ENCODE data around the gene CCR6. TPM values are rescaled to one million over a fixed set of nuclear protein-coding genes. Genes with fewer than 3 reads are reported as not detected.

CCR6 gene
- total and polyA plus RNA-seq, 7 donors = 0.01 to 0.05 TPM; not detected in 5

DNA sequence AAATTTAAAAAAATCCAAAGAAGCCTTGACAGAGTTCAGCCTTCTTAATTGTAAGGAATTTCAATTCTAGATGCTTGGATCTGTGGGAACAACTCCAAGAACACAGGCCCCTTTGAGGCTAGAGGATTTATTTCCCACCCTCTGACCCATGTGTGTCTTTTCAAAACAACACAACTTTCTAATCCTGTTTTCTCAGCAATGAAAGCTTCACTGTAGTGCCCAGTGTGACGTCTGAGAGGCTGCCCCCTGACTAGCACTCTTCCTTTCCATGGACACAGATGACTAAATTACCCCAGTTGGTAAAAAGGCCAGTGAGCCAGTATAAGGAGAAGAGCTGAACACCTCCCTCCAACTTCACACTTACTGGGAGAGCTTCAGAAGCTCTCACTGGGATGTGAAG is 16.5 kb upstream of the CCR6 start:
- intact Hi-C loops (cut with DNase I) = no loop called here
- Histone ChIP-seq H3K9me3 (no peaks in the 10 kb centered on the region), H3K27me3 (ENCODE audit: insufficient read depth in 3 of 3, low read length in 2 of 3) (peaks cover 0 to 9% (median 5%) of the 10 kb centered on the region in 3 donors), H3K4me1 (no peaks in the 10 kb centered on the region), H3K36me3 (ENCODE audit: insufficient read depth in 1 of 2, low read depth in 1 of 2) (no peaks in the 10 kb centered on the region), H3K27ac (no peak overlapping the region), H3K4me3 (no peak overlapping the region)
- ATAC-seq = no peak
- TF ChIP-seq CTCF (IDR thresholded peaks at IDR 0.05) = no peak
- DNase-seq = no peak
- 50 to 70% (median 58%) methylated on average over 1 of the region's 1 CpG for WGBS, 3 donors

DNA sequence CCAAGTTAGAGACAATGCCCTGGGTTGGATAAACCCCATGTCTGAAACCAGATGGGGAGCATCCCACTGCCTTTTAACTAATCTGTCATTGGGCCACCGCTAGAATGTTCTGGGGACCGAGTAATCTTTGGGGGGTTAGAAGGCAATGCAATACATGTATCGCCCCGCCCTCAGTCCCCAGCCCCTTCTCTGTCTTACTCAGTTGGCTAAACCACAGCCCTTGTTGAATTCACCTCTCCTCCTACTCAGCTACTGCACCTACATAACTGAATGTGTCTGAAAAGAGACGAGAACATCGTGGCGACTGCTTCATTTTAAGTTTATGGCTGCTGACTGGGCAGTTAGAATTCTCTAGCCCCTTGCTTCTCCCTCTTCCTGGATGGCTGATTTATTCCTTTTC is 15.1 kb upstream of the CCR6 start:
- Histone ChIP-seq H3K27ac (no peak overlapping the region), H3K36me3 (ENCODE audit: insufficient read depth in 1 of 2, low read depth in 1 of 2) (no peaks in the 10 kb centered on the region), H3K27me3 (ENCODE audit: insufficient read depth in 3 of 3, low read length in 2 of 3) (peaks cover 0 to 16% (median 5%) of the 10 kb centered on the region in 3 donors), H3K9me3 (no peaks in the 10 kb centered on the region), H3K4me3 (no peak overlapping the region), H3K4me1 (no peaks in the 10 kb centered on the region)
- TF ChIP-seq CTCF (IDR thresholded peaks at IDR 0.05) = no peak
- 82 to 91% (median 82%) methylated on average over 7 of the region's 7 CpGs for WGBS, 3 donors
- intact Hi-C loops (cut with DNase I) = no loop called here
- DNase-seq (no peak), ATAC-seq (no peak)

DNA sequence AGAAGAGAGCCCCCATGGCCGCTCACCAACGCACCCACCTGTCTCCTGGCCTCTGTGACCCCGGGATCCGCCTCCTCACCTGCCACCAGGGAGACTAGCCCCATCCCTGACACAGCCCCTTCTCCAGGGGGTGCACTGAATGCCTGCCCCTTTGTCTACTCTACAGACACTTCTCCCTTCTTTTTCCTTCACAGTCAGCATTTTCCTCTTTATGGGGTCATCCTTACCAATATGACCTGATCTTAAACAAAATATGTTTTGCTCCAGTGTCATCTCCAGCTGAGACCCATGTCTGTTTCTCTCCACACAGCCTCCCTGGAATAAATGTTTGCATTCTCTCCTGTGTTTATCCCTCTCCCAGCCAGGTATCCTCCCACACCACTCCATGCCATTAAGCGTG is 14.6 kb upstream of the CCR6 start:
- H3K4me3 ChIP-seq = no peak overlapping the region
- ATAC-seq = no peak
- no peak overlapping the region for H3K27ac ChIP-seq
- peaks cover 0 to 16% (median 5%) of the 10 kb centered on the region in 3 donors for H3K27me3 ChIP-seq (ENCODE audit: insufficient read depth in 3 of 3, low read length in 2 of 3)
- no peaks in the 10 kb centered on the region for H3K36me3 ChIP-seq (ENCODE audit: insufficient read depth in 1 of 2, low read depth in 1 of 2)
- intact Hi-C loops (cut with DNase I) = no loop called here
- H3K9me3 ChIP-seq = no peaks in the 10 kb centered on the region
- 89 to 93% (median 91%) methylated on average over 5 of the region's 5 CpGs for WGBS, 3 donors
- no peaks in the 10 kb centered on the region for H3K4me1 ChIP-seq
- no peak for DNase-seq
- no peak for TF ChIP-seq CTCF (IDR thresholded peaks at IDR 0.05)

DNA sequence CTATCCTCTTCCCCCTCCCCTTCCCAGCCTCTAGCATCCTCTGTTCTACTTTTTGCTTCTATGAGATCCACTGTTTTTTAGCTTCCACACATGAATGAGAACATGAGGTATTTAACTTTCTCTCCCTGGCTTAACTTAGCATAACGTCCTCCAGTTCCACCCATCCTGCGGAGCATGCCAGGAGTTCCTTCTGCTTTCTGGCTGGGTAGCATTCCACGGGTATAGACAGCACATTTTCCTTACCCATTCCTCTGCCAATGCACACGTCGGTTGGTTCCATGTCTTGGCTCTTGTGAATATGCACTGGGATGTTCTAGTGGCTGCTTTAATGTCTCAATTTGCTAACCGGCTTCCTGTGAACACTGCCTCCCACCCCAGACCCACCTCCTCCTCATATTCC is 13.2 kb upstream of the CCR6 start:
- 19 to 28% (median 20%) methylated on average over 6 of the region's 6 CpGs for WGBS, 3 donors
- TF ChIP-seq CTCF (IDR thresholded peaks at IDR 0.05) = no peak
- H3K4me1 ChIP-seq = no peaks in the 10 kb centered on the region

GRCh38 chr6:167111597-167111996 is 11.3 kb upstream of the CCR6 start:
- Histone ChIP-seq H3K4me3 (no peak overlapping the region), H3K9me3 (no peaks in the 10 kb centered on the region), H3K27me3 (ENCODE audit: insufficient read depth in 3 of 3, low read length in 2 of 3) (peaks cover 0 to 23% (median 8%) of the 10 kb centered on the region in 3 donors), H3K27ac (no peak overlapping the region), H3K4me1 (no peaks in the 10 kb centered on the region), H3K36me3 (ENCODE audit: insufficient read depth in 1 of 2, low read depth in 1 of 2) (no peaks in the 10 kb centered on the region)
- no peak for TF ChIP-seq CTCF (IDR thresholded peaks at IDR 0.05)
- ATAC-seq (no peak), DNase-seq (no peak)
- intact Hi-C loops (cut with DNase I) = no loop called here
- WGBS, 3 donors = 66 to 77% (median 75%) methylated on average over 3 of the region's 3 CpGs

More for the DNA sequence above, 13.2 kb upstream of the CCR6 start:
- intact Hi-C loops (cut with DNase I) = no loop called here
- Histone ChIP-seq H3K4me3 (no peak overlapping the region), H3K36me3 (ENCODE audit: insufficient read depth in 1 of 2, low read depth in 1 of 2) (no peaks in the 10 kb centered on the region), H3K27me3 (ENCODE audit: insufficient read depth in 3 of 3, low read length in 2 of 3) (peaks cover 0 to 19% (median 5%) of the 10 kb centered on the region in 3 donors), H3K9me3 (no peaks in the 10 kb centered on the region), H3K27ac (no peak overlapping the region)
- DNase-seq = no peak
- no peak for ATAC-seq
